ENCODE measurements around the gene MBD4.
A peak's percentile ranks its signal among the peaks of the same experiment; 100 is the strongest.
"Not testable (repeated sequence)": the region's sequence is repeated elsewhere in the genome, so short reads cannot be mapped to it uniquely, and the experiment has no call there.

Gene MBD4

GRCh38 chr3:129387487-129387886 lies 52.3 kb downstream of the MBD4 start:
- no peak overlapping the region for H3K4me3 ChIP-seq (ENCODE audit: low read length)
- DNase-seq (ENCODE audit: low read depth), result no peak
- TF ChIP-seq CTCF (conservative IDR thresholded peaks at IDR 0.05; ENCODE audit: low read length), result no peak

- TF ChIP-seq CTCF (conservative IDR thresholded peaks at IDR 0.05; ENCODE audit: low read length), result no peak
- H3K4me3 ChIP-seq (ENCODE audit: low read length), result no peak overlapping the region
Measured at GRCh38 chr3:129386984-129387383, 52.8 kb downstream of the MBD4 start.

GRCh38 chr3:129385507-129385906 lies 54.2 kb downstream of the MBD4 start:
- H3K4me3 ChIP-seq (ENCODE audit: low read length); DNase-seq (ENCODE audit: low read depth): not testable (repeated sequence)

More at GRCh38 chr3:129386984-129387383, 52.8 kb downstream of the MBD4 start:
- DNase-seq (ENCODE audit: low read depth), result no peak

GRCh38 chr3:129384594-129385323 lies 55.0 kb downstream of the MBD4 start:
- TF ChIP-seq CTCF (conservative IDR thresholded peaks at IDR 0.05; ENCODE audit: low read length), result no peak
- no peak overlapping the region for H3K4me3 ChIP-seq (ENCODE audit: low read length)
- no peak for DNase-seq (ENCODE audit: low read depth)

- DNase-seq (ENCODE audit: low read depth); H3K4me3 ChIP-seq (ENCODE audit: low read length): not testable (repeated sequence)
Measured at GRCh38 chr3:129384103-129384502, 55.6 kb downstream of the MBD4 start.

- peak; percentile 48 for DNase-seq (ENCODE audit: low read depth)
- TF ChIP-seq CTCF (conservative IDR thresholded peaks at IDR 0.05; ENCODE audit: low read length), result peak; percentile 84
- no peak overlapping the region for H3K4me3 ChIP-seq (ENCODE audit: low read length)
Measured at GRCh38 chr3:129383292-129383860, 56.4 kb downstream of the MBD4 start.

GRCh38 chr3:129382366-129382765 lies 57.4 kb downstream of the MBD4 start:
- no peak for TF ChIP-seq CTCF (conservative IDR thresholded peaks at IDR 0.05; ENCODE audit: low read length)
- no peak overlapping the region for H3K4me3 ChIP-seq (ENCODE audit: low read length)
- no peak for DNase-seq (ENCODE audit: low read depth)
